Cardiac muscle cell (in vitro differentiated cells and primary cell): ENCODE data around the gene TUBAL3. TPM values are rescaled to one million over a fixed set of nuclear protein-coding genes. Genes with fewer than 3 reads are reported as not detected.
"Not testable (repeated sequence)": the region's sequence is repeated elsewhere in the genome, so short reads cannot be mapped to it uniquely, and the experiment has no call there.

Source experiments
- DNase-seq, 2 donors: peaks; one replicate each; pipeline versions ENCODE4 v3.0.0 to v3.0.0-alpha.2; 2010 to 2017; ENCODE audit warnings: low read depth in 1 of 2, low spot score in 1 of 2
- H3K27ac ChIP-seq: fragments of 200-600 bp; sonication (generic); 2 replicates; pipeline ENCODE4 v1.5.1; 2016
- H3K27me3 ChIP-seq: fragments of 200-600 bp; sonication (generic); 2 replicates; pipeline ENCODE4 v1.6.0; 2016; ENCODE audit warnings: control low read depth
- H3K36me3 ChIP-seq: fragments of 200-600 bp; sonication (generic); 2 replicates; pipeline ENCODE4 v1.5.1; 2016; ENCODE audit warnings: control low read depth
- H3K4me1 ChIP-seq: fragments of 200-600 bp; sonication (generic); 2 replicates; pipeline ENCODE4 v1.8.1; 2017; ENCODE audit warnings: low read depth, mild to moderate bottlenecking, mixed run types
- H3K4me3 ChIP-seq: fragments of 200-600 bp; sonication (generic); 2 replicates; pipeline ENCODE4 v1.5.1; 2016; ENCODE audit warnings: mild to moderate bottlenecking
- H3K9me3 ChIP-seq: fragments of 200-600 bp; sonication (generic); 2 replicates; pipeline ENCODE4 v1.5.1; 2017; ENCODE audit warnings: low read depth, mild to moderate bottlenecking, control low read depth
- CTCF ChIP-seq: IDR thresholded peaks from 2 replicates; pipeline ENCODE4 v1.5.1; 2012; ENCODE audit warnings: low read depth, mild to moderate bottlenecking, low read length
- polyA plus RNA-seq: library from polyadenylated mRNA; unstranded; fragments of >200 nt; fragmentation: Nextera tagmentation; extraction: Ambion mirVana; gene quantifications from 2 replicates; pipeline ENCODE4 v1.2.1, GENCODE V29; 2016
- total RNA-seq: library from RNA; depleted of rRNA; stranded (reverse); fragments of >200 nt; gene quantifications from 2 replicates; pipeline ENCODE4 v1.2.3, GENCODE V29; 2016

Gene TUBAL3
- total and polyA plus RNA-seq, 2 experiments from 2014 or later, result not detected

GRCh38 chr10:5412277-5412941 is 7.8 kb upstream of the TUBAL3 start, which contains the start of gene NET1:
TSS of gene NET1 (plus strand) at chr10:5412557. CDS start at chr10:5412693, 136 bp downstream.
- no peaks in the 10 kb centered on the region for H3K9me3 ChIP-seq
- DNase-seq, result peak; percentile 91 to 93
- no peaks in the 10 kb centered on the region for H3K4me1 ChIP-seq
- no peak for TF ChIP-seq CTCF
- no peaks in the 10 kb centered on the region for H3K27me3 ChIP-seq
- H3K36me3 ChIP-seq, result no peaks in the 10 kb centered on the region
- H3K4me3 ChIP-seq, result peak within 1 kb of the TSS; percentile 62
- H3K27ac ChIP-seq, result peak within 1 kb of the TSS; percentile 58

- Histone ChIP-seq H3K27me3 (no peaks in the 10 kb centered on the region), H3K4me3 (no peak overlapping the region), H3K4me1 (no peaks in the 10 kb centered on the region), H3K9me3 (no peaks in the 10 kb centered on the region), H3K36me3 (no peaks in the 10 kb centered on the region), H3K27ac (no peak overlapping the region)
- TF ChIP-seq CTCF, result no peak
- no peak for DNase-seq
These were observed 7.3 kb upstream of the TUBAL3 start for GRCh38 chr10:5411941-5412276.

DNA sequence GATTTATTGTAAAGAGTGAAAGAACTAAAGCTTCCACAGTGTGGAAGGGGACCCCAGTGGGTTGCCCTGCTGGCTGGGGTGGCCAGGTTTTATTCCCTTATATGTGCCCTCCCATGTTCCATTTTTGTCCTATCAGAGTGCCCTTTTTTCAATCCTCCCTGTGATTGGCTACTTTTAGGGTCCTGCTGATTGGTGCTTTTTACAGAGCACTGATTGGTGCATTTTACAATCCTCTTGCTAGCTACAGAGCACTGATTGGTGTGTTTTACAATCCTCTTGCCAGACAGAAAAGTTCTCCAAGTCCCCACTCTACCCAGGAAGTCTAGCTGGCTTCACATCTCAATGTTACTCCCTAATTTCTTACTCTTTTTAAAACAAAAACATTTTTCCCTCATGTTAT is 6.2 kb upstream of the TUBAL3 start:
- not testable (repeated sequence) for DNase-seq, H3K9me3 ChIP-seq, H3K27ac ChIP-seq, H3K36me3 ChIP-seq, H3K4me3 ChIP-seq, H3K4me1 ChIP-seq, H3K27me3 ChIP-seq

DNA sequence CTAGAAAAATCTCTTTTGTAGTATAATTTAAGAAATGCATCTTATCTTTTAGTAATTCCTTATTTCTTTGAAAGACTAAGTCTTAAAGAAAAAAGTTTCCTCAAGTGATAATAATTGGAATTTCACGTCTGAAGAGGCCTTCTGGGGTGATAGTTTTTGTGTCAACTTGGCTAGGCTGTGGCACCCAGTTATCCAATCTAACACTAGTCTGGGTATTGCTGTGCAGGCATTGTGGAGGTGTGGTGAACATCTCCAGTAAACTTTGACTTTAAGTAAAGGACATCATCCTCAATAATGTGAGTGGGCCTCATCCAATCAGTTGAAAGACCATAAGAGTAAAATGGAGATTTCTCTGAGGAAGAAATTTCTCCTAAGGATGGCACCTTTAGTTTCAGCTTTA is 2.3 kb upstream of the TUBAL3 start:
- Histone ChIP-seq H3K4me1 (no peaks in the 10 kb centered on the region), H3K27ac (no peak overlapping the region), H3K9me3 (no peaks in the 10 kb centered on the region), H3K36me3 (no peaks in the 10 kb centered on the region), H3K27me3 (no peaks in the 10 kb centered on the region), H3K4me3 (no peak overlapping the region)
- DNase-seq, result no peak
- no peak for TF ChIP-seq CTCF

- Histone ChIP-seq H3K27me3 (no peaks in the 10 kb centered on the region), H3K36me3 (no peaks in the 10 kb centered on the region), H3K4me3 (no peak overlapping the region), H3K27ac (no peak overlapping the region), H3K4me1 (no peaks in the 10 kb centered on the region), H3K9me3 (no peaks in the 10 kb centered on the region)
- no peak for DNase-seq
- no peak for TF ChIP-seq CTCF
These were observed 1.8 kb downstream of the TUBAL3 start for GRCh38 chr10:5402798-5403197.

DNA sequence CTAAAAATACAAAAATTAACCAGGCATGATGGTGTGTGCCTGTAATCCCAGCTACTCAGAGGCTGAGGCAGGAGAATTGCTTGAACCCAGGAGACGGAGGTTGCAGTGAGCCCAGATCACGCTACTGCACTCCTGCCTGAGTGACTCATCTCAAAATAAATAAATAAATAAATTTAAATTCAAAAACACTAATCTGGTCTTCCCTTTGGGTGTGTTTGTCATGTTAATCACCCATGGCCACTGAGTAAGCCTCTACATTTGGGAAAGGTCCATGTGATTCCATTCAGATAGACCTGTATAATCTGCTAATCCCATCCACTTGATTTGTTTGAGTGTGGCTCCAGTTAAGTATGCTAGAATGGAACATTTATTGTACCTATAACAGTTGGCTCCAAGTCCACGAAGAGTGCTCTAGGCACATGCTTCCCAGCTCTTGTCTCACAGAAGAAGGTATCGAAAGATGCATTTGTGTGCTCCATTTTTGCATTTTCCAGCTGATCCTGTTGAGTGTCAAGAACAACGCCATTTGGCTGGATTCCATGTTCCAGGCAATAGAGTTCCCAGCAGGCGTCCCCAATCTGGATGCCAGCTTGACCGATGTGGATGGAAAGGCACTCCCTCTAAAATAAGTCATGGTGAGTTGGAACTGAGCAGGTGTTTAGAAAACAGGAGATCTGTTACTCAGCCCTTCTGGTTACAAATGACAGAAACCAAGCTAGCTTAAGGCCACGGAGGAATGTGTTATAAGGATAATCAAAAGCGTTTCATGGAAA is 4.0 kb downstream of the TUBAL3 start:
- Histone ChIP-seq H3K36me3 (no peaks in the 10 kb centered on the region), H3K4me3 (no peak overlapping the region), H3K4me1 (no peaks in the 10 kb centered on the region), H3K27ac (no peak overlapping the region), H3K9me3 (no peaks in the 10 kb centered on the region), H3K27me3 (no peaks in the 10 kb centered on the region)
- TF ChIP-seq CTCF, result no peak
- no peak for DNase-seq
